GM21360 (cell line): ENCODE measurements around the gene DNAJC13.
"Not testable (repeated sequence)": the region's sequence is repeated elsewhere in the genome, so short reads cannot be mapped to it uniquely, and the experiment has no call there.

Experiments used
- ATAC-seq: cut with Tn5 transposase; IDR thresholded peaks from one replicate; pipeline ENCODE4 v1.9.1; 2021; ENCODE audit warnings: mild to moderate bottlenecking, moderate library complexity; ENCODE audit not compliant: unreplicated experiment

DNAJC13 gene

GRCh38 chr3:132416807-132417694 lies at the start of gene DNAJC13:
TSS of gene DNAJC13 (plus strand) at chr3:132417502. CDS start at chr3:132434551, 17,049 bp downstream.
- peak; percentile 86 for ATAC-seq

GRCh38 chr3:132368515-132368914 lies 48.8 kb upstream of the DNAJC13 start:
- ATAC-seq, result no peak

- no peak for ATAC-seq
Observed at GRCh38 chr3:132368962-132369361, 48.3 kb upstream of the DNAJC13 start.

GRCh38 chr3:132376945-132377354 lies 40.4 kb upstream of the DNAJC13 start:
- not testable (repeated sequence) for ATAC-seq

GRCh38 chr3:132378048-132378762 lies 39.1 kb upstream of the DNAJC13 start:
- no peak for ATAC-seq

GRCh38 chr3:132378846-132379245 lies 38.5 kb upstream of the DNAJC13 start:
- no peak for ATAC-seq

- no peak for ATAC-seq
Observed at GRCh38 chr3:132380920-132381319, 36.4 kb upstream of the DNAJC13 start.

- no peak for ATAC-seq
Observed at GRCh38 chr3:132381348-132381944, 35.9 kb upstream of the DNAJC13 start.

GRCh38 chr3:132382267-132382666 lies 35.0 kb upstream of the DNAJC13 start:
- ATAC-seq, result no peak

GRCh38 chr3:132382688-132383194 lies 34.6 kb upstream of the DNAJC13 start:
- ATAC-seq, result no peak

- ATAC-seq, result no peak
Observed at GRCh38 chr3:132386259-132386658, 31.0 kb upstream of the DNAJC13 start.

- not testable (repeated sequence) for ATAC-seq
Observed at GRCh38 chr3:132392675-132393074, 24.6 kb upstream of the DNAJC13 start.

- ATAC-seq, result no peak
Observed at GRCh38 chr3:132394320-132394719, 23.0 kb upstream of the DNAJC13 start.

- ATAC-seq, result no peak
Observed at GRCh38 chr3:132395126-132395525, 22.2 kb upstream of the DNAJC13 start.

GRCh38 chr3:132396255-132396654 lies 21.0 kb upstream of the DNAJC13 start:
- no peak for ATAC-seq

- ATAC-seq, result not testable (repeated sequence)
Observed at GRCh38 chr3:132396776-132397175, 20.5 kb upstream of the DNAJC13 start.

- ATAC-seq, result no peak
Observed at GRCh38 chr3:132399054-132399929, 18.0 kb upstream of the DNAJC13 start.

GRCh38 chr3:132401255-132401654 lies 16.0 kb upstream of the DNAJC13 start:
- ATAC-seq, result no peak

GRCh38 chr3:132404276-132404675 lies 13.0 kb upstream of the DNAJC13 start:
- ATAC-seq, result no peak

GRCh38 chr3:132405188-132405587 lies 12.1 kb upstream of the DNAJC13 start:
- ATAC-seq, result no peak
